K562 (cell line): ENCODE data around the gene CELA3B. TPM values are rescaled to one million over a fixed set of nuclear protein-coding genes. Genes with fewer than 3 reads are reported as not detected.
A peak's percentile ranks its signal among the peaks of the same experiment; 100 is the strongest.

ENCODE experiments used
- BRD4 ChIP-seq: fragments of 200-600 bp; sonication (generic); IDR thresholded peaks from 2 replicates; pipeline ENCODE4 v1.6.1; 2017; ENCODE audit warnings: inconsistent platforms
- CHD1 ChIP-seq: fragments of 200-600 bp; sonication (generic); IDR thresholded peaks from one replicate; pipeline ENCODE4 v1.6.1; 2012; ENCODE audit warnings: mild to moderate bottlenecking, moderate library complexity, low read length, inconsistent platforms
- LCOR ChIP-seq: sonication (generic); formaldehyde crosslinking; IDR thresholded peaks from 2 replicates; pipeline ENCODE4 v1.8.0; 2022; ENCODE audit warnings: mild to moderate bottlenecking, missing genetic modification reagents
- PCBP2 ChIP-seq: fragments of 200-400 bp; formaldehyde crosslinking; IDR thresholded peaks from 2 replicates; pipeline ENCODE4 v1.6.1; 2018; ENCODE audit warnings: low read length, low read depth, mild to moderate bottlenecking, moderate library complexity; ENCODE audit not compliant: poor library complexity, severe bottlenecking
- RBBP5 ChIP-seq: fragments of 200-600 bp; sonication (generic); IDR thresholded peaks from 2 replicates; pipeline ENCODE4 v1.6.1; 2012; ENCODE audit warnings: borderline replicate concordance, mild to moderate bottlenecking, low read length, control low read depth, inconsistent platforms; ENCODE audit not compliant: insufficient read depth, poor library complexity, severe bottlenecking
- SIN3B ChIP-seq: fragments of 450-650 bp; IDR thresholded peaks from 2 replicates; pipeline ENCODE4 v1.6.1; 2017; ENCODE audit warnings: low read depth, mild to moderate bottlenecking, moderate library complexity
- SP1 ChIP-seq: sonication (generic); formaldehyde crosslinking; IDR thresholded peaks from 2 replicates; pipeline ENCODE4 v1.8.1; 2022; ENCODE audit warnings: mild to moderate bottlenecking, missing genetic modification reagents
- SP2 ChIP-seq: IDR thresholded peaks from 2 replicates; pipeline ENCODE4 v1.6.1; 2011; ENCODE audit warnings: mild to moderate bottlenecking, low read depth, low read length, moderate library complexity; ENCODE audit not compliant: poor library complexity, severe bottlenecking; ENCODE audit errors: extremely low read depth
- STAT5B ChIP-seq: fragments of 250-450 bp; sonication (Bioruptor Pico); IDR thresholded peaks from 2 replicates; pipeline ENCODE4 v1.8.0; 2021; ENCODE audit warnings: mild to moderate bottlenecking, inconsistent platforms
- TCF3 ChIP-seq: sonication (generic); formaldehyde crosslinking; IDR thresholded peaks from 2 replicates; pipeline ENCODE4 v1.4.0; 2020; ENCODE audit warnings: mild to moderate bottlenecking, missing genetic modification reagents
- ZBTB40 ChIP-seq, 2 experiments: fragments of 450-650 bp in 1 of 2; sonication (generic) in 1 of 2; formaldehyde crosslinking in 1 of 2; IDR thresholded peaks; 2 replicates each; pipeline versions ENCODE4 v1.7.1 to v1.9.0; 2016 to 2022; ENCODE audit warnings: inconsistent platforms in 1 of 2, mild to moderate bottlenecking in 1 of 2, missing genetic modification reagents in 1 of 2
- ZNF217 ChIP-seq: sonication (generic); formaldehyde crosslinking; IDR thresholded peaks from 2 replicates; pipeline ENCODE4 v1.8.0; 2022; ENCODE audit warnings: mild to moderate bottlenecking, missing genetic modification reagents
- polyA plus RNA-seq, 8 experiments: library from polyadenylated mRNA; depleted of rRNA in 4 of 8; stranded (reverse) in 5 of 8; unstranded in 3 of 8; fragments of >200 nt; fragmentation: Nextera tagmentation in 2 of 8; fragmentation: Illumina TruSeq in 1 of 8; extraction: Ambion mirVana in 2 of 8; extraction: Trizol in 1 of 8; gene quantifications; 2 replicates each; pipeline versions ENCODE4 v1.2.1 to v1.2.3, GENCODE V29; 2011 to 2014; ENCODE audit warnings: inconsistent platforms in 1 of 8, missing spikeins in 1 of 8
- total RNA-seq, 7 experiments: library from RNA; depleted of rRNA in 6 of 7; stranded (reverse); fragments of >200 nt in 6 of 7; fragmentation: Illumina TruSeq in 2 of 7; extraction: Trizol in 2 of 7; gene quantifications; 2 replicates each; pipeline versions ENCODE4 v1.2.1 to v1.2.3, GENCODE V29; 2011 to 2021; ENCODE audit warnings: low replicate concordance in 1 of 7
- TF ChIP-seq, protein P1 (sequence below): fragments of 250-450 bp; sonication (Bioruptor Pico); IDR thresholded peaks from 2 replicates; pipeline ENCODE4 v1.8.0; 2021; ENCODE audit warnings: mild to moderate bottlenecking, moderate library complexity
- TF ChIP-seq, protein P2 (sequence below): sonication (generic); formaldehyde crosslinking; IDR thresholded peaks from 2 replicates; pipeline ENCODE4 v1.9.0; 2022; ENCODE audit warnings: mild to moderate bottlenecking, missing genetic modification reagents
- TF ChIP-seq, protein P3 (sequence below): sonication (generic); formaldehyde crosslinking; IDR thresholded peaks from 2 replicates; pipeline ENCODE4 v1.8.0; 2023; ENCODE audit warnings: mild to moderate bottlenecking, missing genetic modification reagents

CELA3B gene
- total and polyA plus RNA-seq, 9 of the 15 experiments (the other 6 are each of a cell fraction or from before 2014, with no cell fraction given) = 3.1 TPM; not detected in 8

DNA sequence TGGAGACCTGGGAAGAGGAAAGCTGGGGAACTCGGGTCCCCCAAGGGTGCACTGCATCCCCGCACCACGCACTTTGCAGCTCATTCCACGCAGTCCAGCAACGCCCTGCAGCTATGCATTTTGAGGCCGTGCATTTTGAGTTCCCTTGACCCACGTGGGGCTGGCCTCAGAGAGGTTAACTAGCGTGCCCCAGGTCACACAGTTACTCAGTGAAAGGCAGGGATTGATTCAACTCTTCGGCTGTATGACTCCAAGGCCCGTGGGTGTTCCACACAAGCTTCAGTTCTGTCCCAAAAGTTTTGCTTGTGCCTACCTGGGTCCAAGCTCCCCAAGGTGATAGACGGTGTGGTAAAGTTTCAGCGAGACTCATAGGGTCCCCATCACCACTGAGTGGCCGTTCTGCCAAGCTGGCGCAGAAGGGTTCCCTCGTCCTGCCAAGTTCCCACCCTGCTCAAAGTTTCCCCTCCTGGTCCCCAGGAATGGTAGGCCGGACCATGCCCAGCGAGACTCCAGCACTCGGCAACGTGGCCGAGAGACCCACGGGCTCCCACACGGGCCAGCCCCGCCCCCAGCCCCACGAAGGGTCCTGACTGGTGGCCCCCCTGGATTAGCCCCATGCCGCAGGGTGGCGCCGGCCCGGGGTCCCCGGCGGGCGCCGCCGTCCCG is 40.3 kb upstream of the CELA3B start (continued):
- TF ChIP-seq, protein P1, sequence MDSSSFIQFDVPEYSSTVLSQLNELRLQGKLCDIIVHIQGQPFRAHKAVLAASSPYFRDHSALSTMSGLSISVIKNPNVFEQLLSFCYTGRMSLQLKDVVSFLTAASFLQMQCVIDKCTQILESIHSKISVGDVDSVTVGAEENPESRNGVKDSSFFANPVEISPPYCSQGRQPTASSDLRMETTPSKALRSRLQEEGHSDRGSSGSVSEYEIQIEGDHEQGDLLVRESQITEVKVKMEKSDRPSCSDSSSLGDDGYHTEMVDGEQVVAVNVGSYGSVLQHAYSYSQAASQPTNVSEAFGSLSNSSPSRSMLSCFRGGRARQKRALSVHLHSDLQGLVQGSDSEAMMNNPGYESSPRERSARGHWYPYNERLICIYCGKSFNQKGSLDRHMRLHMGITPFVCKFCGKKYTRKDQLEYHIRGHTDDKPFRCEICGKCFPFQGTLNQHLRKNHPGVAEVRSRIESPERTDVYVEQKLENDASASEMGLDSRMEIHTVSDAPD (CRISPR knock-in tag) = no peak
- TF ChIP-seq ZBTB40 (IDR thresholded peaks at IDR 0.05) (peak; percentile 56; the same call in 1 of the 2 replicates), ZBTB40 (CRISPR knock-in tag; IDR thresholded peaks at IDR 0.05) (no peak), SIN3B (no peak), RBBP5 (peak; percentile 20), STAT5B (CRISPR knock-in tag) (no peak), CHD1 (peak; percentile 53), ZNF217 (CRISPR knock-in tag) (no peak), SP1 (peak; percentile 52; the same call in 1 of the 2 replicates), PCBP2 (no peak), LCOR (CRISPR knock-in tag) (no peak), BRD4 (no peak), SP2 (no peak), TCF3 (CRISPR knock-in tag) (no peak)
- TF ChIP-seq, protein P2, sequence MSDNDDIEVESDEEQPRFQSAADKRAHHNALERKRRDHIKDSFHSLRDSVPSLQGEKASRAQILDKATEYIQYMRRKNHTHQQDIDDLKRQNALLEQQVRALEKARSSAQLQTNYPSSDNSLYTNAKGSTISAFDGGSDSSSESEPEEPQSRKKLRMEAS (CRISPR knock-in tag) = peak; percentile 62; the same call in 1 of the 2 replicates
- TF ChIP-seq, protein P3, sequence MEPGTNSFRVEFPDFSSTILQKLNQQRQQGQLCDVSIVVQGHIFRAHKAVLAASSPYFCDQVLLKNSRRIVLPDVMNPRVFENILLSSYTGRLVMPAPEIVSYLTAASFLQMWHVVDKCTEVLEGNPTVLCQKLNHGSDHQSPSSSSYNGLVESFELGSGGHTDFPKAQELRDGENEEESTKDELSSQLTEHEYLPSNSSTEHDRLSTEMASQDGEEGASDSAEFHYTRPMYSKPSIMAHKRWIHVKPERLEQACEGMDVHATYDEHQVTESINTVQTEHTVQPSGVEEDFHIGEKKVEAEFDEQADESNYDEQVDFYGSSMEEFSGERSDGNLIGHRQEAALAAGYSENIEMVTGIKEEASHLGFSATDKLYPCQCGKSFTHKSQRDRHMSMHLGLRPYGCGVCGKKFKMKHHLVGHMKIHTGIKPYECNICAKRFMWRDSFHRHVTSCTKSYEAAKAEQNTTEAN (CRISPR knock-in tag) = no peak
